Keratinocyte (primary cell): ENCODE results near the gene MDGA2.

Experiments used
- CTCF ChIP-seq, 3 experiments: IDR thresholded peaks in 1 of 3; conservative IDR thresholded peaks in 1 of 3; optimal IDR thresholded peaks in 1 of 3; 2 replicates in 2 of 3; 3 replicates in 1 of 3; pipeline versions ENCODE3 to v1.5.1; 2011; ENCODE audit warnings: low read length in 3 of 3, mild to moderate bottlenecking in 3 of 3, moderate library complexity in 2 of 3, control low read depth in 1 of 3, inconsistent platforms in 1 of 3; ENCODE audit not compliant: insufficient read depth in 2 of 3; ENCODE audit errors: extremely low read depth in 1 of 3
- EZH2 ChIP-seq: IDR thresholded peaks from one replicate; pipeline ENCODE4 v1.6.1; 2012; ENCODE audit warnings: inconsistent platforms, mild to moderate bottlenecking, low read length, moderate library complexity

- TF ChIP-seq EZH2 (no peak), CTCF (optimal IDR thresholded peaks at IDR 0.05 in 1 of 3, IDR thresholded peaks at IDR 0.05 in 1 of 3, conservative IDR thresholded peaks at IDR 0.05 in 1 of 3; ENCODE audit: extremely low read depth in 1 of 3, insufficient read depth in 2 of 3, low read length in 3 of 3) (no peak)
These were observed 654.9 kb downstream of the MDGA2 start for GRCh38 chr14:47020500-47020899.
